H9 (cell line): ENCODE measurements around the gene CACNB2. TPM values are rescaled to one million over a fixed set of nuclear protein-coding genes. Genes with fewer than 3 reads are reported as not detected.

Experiments
- DNase-seq: peaks from one replicate; pipeline ENCODE4 v3.0.0-alpha.2; 2017
- H2AFZ ChIP-seq: one replicate; pipeline ENCODE4 v1.6.1; 2013; ENCODE audit warnings: mild to moderate bottlenecking, low read length, control low read depth, moderate library complexity
- H2AK5ac ChIP-seq: 2 replicates; pipeline ENCODE4 v1.6.1; 2013; ENCODE audit warnings: low read length, control low read depth, mixed read lengths; ENCODE audit not compliant: insufficient read length
- H2BK120ac ChIP-seq: one replicate; pipeline ENCODE4 v1.6.1; 2013; ENCODE audit warnings: low read depth, mild to moderate bottlenecking, low read length, control low read depth, inconsistent platforms; ENCODE audit not compliant: poor library complexity, severe bottlenecking
- H2BK12ac ChIP-seq: 2 replicates; pipeline ENCODE4 v1.6.1; 2013; ENCODE audit warnings: low read length, control low read depth, mixed read lengths, low read depth; ENCODE audit not compliant: insufficient read length
- H2BK15ac ChIP-seq: 2 replicates; pipeline ENCODE4 v1.6.1; 2013; ENCODE audit warnings: low read depth, low read length, control low read depth
- H2BK20ac ChIP-seq: one replicate; pipeline ENCODE4 v1.6.1; 2013; ENCODE audit warnings: low read depth, mild to moderate bottlenecking, low read length, control low read depth, inconsistent platforms; ENCODE audit not compliant: poor library complexity, severe bottlenecking
- H2BK5ac ChIP-seq: 2 replicates; pipeline ENCODE4 v1.6.1; 2013; ENCODE audit warnings: low read length, control low read depth, mixed read lengths; ENCODE audit not compliant: insufficient read length
- H3K14ac ChIP-seq: 2 replicates; pipeline ENCODE4 v1.6.1; 2013; ENCODE audit warnings: low read length, control low read depth; ENCODE audit not compliant: insufficient read depth
- H3K18ac ChIP-seq: 2 replicates; pipeline ENCODE4 v1.6.1; 2013; ENCODE audit warnings: low read depth, mild to moderate bottlenecking, mixed read lengths, low read length, control low read depth; ENCODE audit not compliant: insufficient read length
- H3K23ac ChIP-seq: 2 replicates; pipeline ENCODE4 v1.6.1; 2013; ENCODE audit warnings: low read length, control low read depth, mixed read lengths, low read depth; ENCODE audit not compliant: insufficient read length
- H3K23me2 ChIP-seq: 2 replicates; pipeline ENCODE4 v1.6.1; 2013; ENCODE audit warnings: low read depth, mild to moderate bottlenecking, mixed read lengths, low read length, control low read depth; ENCODE audit not compliant: insufficient read length, poor library complexity, severe bottlenecking
- H3K27ac ChIP-seq: 2 replicates; pipeline ENCODE4 v1.5.1; 2013; ENCODE audit warnings: low read length, control low read depth, mixed read lengths, low read depth; ENCODE audit not compliant: insufficient read length
- H3K27me3 ChIP-seq: 2 replicates; pipeline ENCODE4 v1.6.1; 2013; ENCODE audit warnings: low read length, control low read depth, inconsistent platforms; ENCODE audit not compliant: insufficient read depth
- H3K4ac ChIP-seq: 2 replicates; pipeline ENCODE4 v1.6.1; 2013; ENCODE audit warnings: low read depth, mild to moderate bottlenecking, control low read depth, inconsistent platforms, low read length, moderate library complexity
- H3K4me1 ChIP-seq: 2 replicates; pipeline ENCODE4 v1.6.1; 2013; ENCODE audit warnings: low read length, control low read depth, inconsistent platforms; ENCODE audit not compliant: insufficient read depth
- H3K4me2 ChIP-seq: 2 replicates; pipeline ENCODE4 v1.6.1; 2013; ENCODE audit warnings: low read length, control low read depth, mixed read lengths; ENCODE audit not compliant: insufficient read length, insufficient read depth
- H3K56ac ChIP-seq: 2 replicates; pipeline ENCODE4 v1.6.1; 2013; ENCODE audit warnings: low read depth, mild to moderate bottlenecking, mixed read lengths, low read length, control low read depth; ENCODE audit not compliant: insufficient read length
- H3K79me1 ChIP-seq: 2 replicates; pipeline ENCODE4 v1.6.1; 2013; ENCODE audit warnings: low read depth, mild to moderate bottlenecking, moderate library complexity, low read length, control low read depth, inconsistent platforms; ENCODE audit not compliant: insufficient read depth, poor library complexity, severe bottlenecking
- H3K79me2 ChIP-seq: 2 replicates; pipeline ENCODE4 v1.6.1; 2013; ENCODE audit warnings: low read length, control low read depth, inconsistent platforms; ENCODE audit not compliant: insufficient read depth
- H3K9ac ChIP-seq: 2 replicates; pipeline ENCODE4 v1.6.1; 2013; ENCODE audit warnings: low read length, control low read depth, mixed read lengths; ENCODE audit not compliant: insufficient read length; ENCODE audit errors: extremely low read depth
- H3K9me3 ChIP-seq: one replicate; pipeline ENCODE4 v1.6.1; 2013; ENCODE audit warnings: low read depth, low read length, inconsistent platforms; ENCODE audit not compliant: control insufficient read depth
- H3T11ph ChIP-seq: one replicate; pipeline ENCODE4 v1.6.1; 2013; ENCODE audit warnings: mild to moderate bottlenecking, low read length, control low read depth, inconsistent platforms
- H4K20me1 ChIP-seq: one replicate; pipeline ENCODE4 v1.6.1; 2013; ENCODE audit not compliant: control insufficient read depth, insufficient read length, insufficient read depth
- H4K5ac ChIP-seq: 2 replicates; pipeline ENCODE4 v1.6.1; 2013; ENCODE audit warnings: low read depth, mild to moderate bottlenecking, mixed read lengths, low read length, control low read depth; ENCODE audit not compliant: insufficient read length
- H4K8ac ChIP-seq: replicated peaks from 2 replicates; pipeline ENCODE4 v1.6.1; 2013; ENCODE audit warnings: low read length, control low read depth, mixed read lengths, low read depth; ENCODE audit not compliant: insufficient read length
- H4K91ac ChIP-seq: 2 replicates; pipeline ENCODE4 v1.6.1; 2013; ENCODE audit warnings: low read depth, mild to moderate bottlenecking, moderate library complexity, mixed read lengths, low read length, control low read depth; ENCODE audit not compliant: insufficient read length
- H3K27ac Mint-ChIP-seq, 3 experiments: 2 replicates in 2 of 3; 3 replicates in 1 of 3; pipeline ENCODE4 v1.8.0; 2020 to 2021; ENCODE audit warnings: mixed read lengths in 3 of 3, mild to moderate bottlenecking in 1 of 3, moderate library complexity in 1 of 3
- H3K27me3 Mint-ChIP-seq: 2 replicates; pipeline ENCODE4 v1.8.0; 2021; ENCODE audit warnings: low read depth, mild to moderate bottlenecking, moderate library complexity, mixed read lengths
- H3K36me3 Mint-ChIP-seq, 3 experiments: 2 replicates in 2 of 3; 3 replicates in 1 of 3; pipeline ENCODE4 v1.8.0; 2020 to 2021; ENCODE audit warnings: low read depth in 3 of 3, mixed read lengths in 3 of 3; ENCODE audit not compliant: insufficient read depth in 1 of 3
- H3K4me1 Mint-ChIP-seq, 2 experiments: 2 replicates each; pipeline ENCODE4 v1.8.0; 2020; ENCODE audit warnings: mixed read lengths in 2 of 2
- H3K4me3 Mint-ChIP-seq, 2 experiments: 2 replicates in 1 of 2; 3 replicates in 1 of 2; pipeline ENCODE4 v1.8.0; 2020 to 2021; ENCODE audit warnings: mild to moderate bottlenecking in 2 of 2, mixed read lengths in 2 of 2, moderate library complexity in 1 of 2
- H3K9me3 Mint-ChIP-seq, 2 experiments: 2 replicates in 1 of 2; 3 replicates in 1 of 2; pipeline ENCODE4 v1.8.0; 2020; ENCODE audit warnings: mild to moderate bottlenecking in 2 of 2, mixed read lengths in 2 of 2, moderate library complexity in 1 of 2
- whole genome bisulfite sequencing: extraction: QIAGEN DNeasy Blood & Tissue Kit; methylation state at CpG from one replicate; pipeline ENCODE4 v1.1.7; 2013; ENCODE audit warnings: missing lambda C conversion rate, low lambda C conversion rate, mixed read lengths; ENCODE audit not compliant: insufficient read length; ENCODE audit errors: extremely low coverage; 5-methylcytosine and 5-hydroxymethylcytosine counted together
- total RNA-seq: library from RNA; stranded (reverse); gene quantifications from 2 replicates; pipeline ENCODE4 v1.2.1, GENCODE V29; 2021
- TF ChIP-seq, protein P1 (sequence below): fragments of 200-600 bp; sonication (generic); conservative IDR thresholded peaks from 3 replicates; pipeline ENCODE4 v1.8.0; 2021; ENCODE audit warnings: antibody characterized with exemption, mild to moderate bottlenecking

CACNB2 gene
- total RNA-seq, 1 experiment from 2014 or later: 2.6 TPM

DNA sequence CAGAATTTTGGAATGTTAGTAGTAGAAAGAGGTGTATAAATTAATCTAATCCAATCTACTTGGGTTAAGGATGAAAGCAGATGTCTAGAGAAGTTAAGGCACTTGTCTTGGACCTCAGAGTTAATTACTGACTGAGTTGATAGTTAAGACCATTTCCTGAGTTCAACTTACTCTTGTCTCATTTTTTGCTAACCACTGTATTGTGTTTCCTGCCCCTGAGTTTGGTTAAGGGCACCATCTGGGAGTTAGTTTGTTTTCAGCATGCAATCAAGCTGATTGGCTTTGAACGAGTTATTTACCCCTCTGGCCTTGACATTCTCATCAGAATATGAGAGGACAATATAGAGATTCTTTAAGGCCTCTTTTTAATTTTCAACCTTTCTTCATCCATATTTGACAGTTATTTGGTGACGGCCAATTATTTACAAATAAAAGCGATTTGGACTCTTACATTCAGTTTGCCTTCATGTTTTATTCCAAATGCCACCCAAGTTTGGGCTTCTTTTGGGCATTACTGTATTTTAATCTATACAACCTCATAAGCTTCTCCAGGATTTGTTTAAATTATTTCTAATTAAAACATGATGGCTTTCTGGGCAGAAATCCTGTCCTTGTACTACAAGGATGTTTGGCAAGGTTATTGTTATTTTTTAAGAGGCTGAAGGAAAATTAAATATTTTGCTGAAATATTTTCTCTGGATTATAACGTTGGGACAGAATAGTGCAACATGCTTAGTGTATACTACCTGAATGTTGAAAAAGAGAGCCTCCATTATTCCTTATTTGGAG lies 225.0 kb downstream of the CACNB2 start:
- Histone ChIP-seq H2BK120ac (no peak overlapping the region), H3K23me2 (no peaks in the 10 kb centered on the region)

More for the DNA sequence above, 225.0 kb downstream of the CACNB2 start:
- Histone ChIP-seq H4K5ac (no peak overlapping the region), H3K9ac (no peak overlapping the region), H2BK12ac (no peak overlapping the region), H3T11ph (no peak overlapping the region), H2BK15ac (no peak overlapping the region), H3K79me1 (no peaks in the 10 kb centered on the region), H3K27me3 (no peaks in the 10 kb centered on the region), H2BK20ac (no peak overlapping the region), H3K4ac (no peak overlapping the region), H4K8ac (no peak overlapping the region), H3K14ac (no peak overlapping the region), H2BK5ac (no peak overlapping the region), H4K20me1 (no peaks in the 10 kb centered on the region), H3K79me2 (no peaks in the 10 kb centered on the region), H3K23ac (no peak overlapping the region), H3K4me2 (no peak overlapping the region), H2AFZ (no peak overlapping the region), H3K18ac (no peak overlapping the region), H3K27ac (no peak overlapping the region), H4K91ac (no peak overlapping the region), H3K9me3 (no peaks in the 10 kb centered on the region), H3K4me1 (no peaks in the 10 kb centered on the region; the same call in 1 of the 2 replicates), H3K56ac (no peak overlapping the region), H2AK5ac (no peak overlapping the region)
- no peak for DNase-seq
- no peak overlapping the region for H3K4me3 Mint-ChIP-seq
- H3K4me1 Mint-ChIP-seq: no peaks in the 10 kb centered on the region
- H3K9me3 Mint-ChIP-seq: no peaks in the 10 kb centered on the region
- no peak overlapping the region for H3K27ac Mint-ChIP-seq
- H3K27me3 Mint-ChIP-seq: no peaks in the 10 kb centered on the region
- TF ChIP-seq, protein P1, sequence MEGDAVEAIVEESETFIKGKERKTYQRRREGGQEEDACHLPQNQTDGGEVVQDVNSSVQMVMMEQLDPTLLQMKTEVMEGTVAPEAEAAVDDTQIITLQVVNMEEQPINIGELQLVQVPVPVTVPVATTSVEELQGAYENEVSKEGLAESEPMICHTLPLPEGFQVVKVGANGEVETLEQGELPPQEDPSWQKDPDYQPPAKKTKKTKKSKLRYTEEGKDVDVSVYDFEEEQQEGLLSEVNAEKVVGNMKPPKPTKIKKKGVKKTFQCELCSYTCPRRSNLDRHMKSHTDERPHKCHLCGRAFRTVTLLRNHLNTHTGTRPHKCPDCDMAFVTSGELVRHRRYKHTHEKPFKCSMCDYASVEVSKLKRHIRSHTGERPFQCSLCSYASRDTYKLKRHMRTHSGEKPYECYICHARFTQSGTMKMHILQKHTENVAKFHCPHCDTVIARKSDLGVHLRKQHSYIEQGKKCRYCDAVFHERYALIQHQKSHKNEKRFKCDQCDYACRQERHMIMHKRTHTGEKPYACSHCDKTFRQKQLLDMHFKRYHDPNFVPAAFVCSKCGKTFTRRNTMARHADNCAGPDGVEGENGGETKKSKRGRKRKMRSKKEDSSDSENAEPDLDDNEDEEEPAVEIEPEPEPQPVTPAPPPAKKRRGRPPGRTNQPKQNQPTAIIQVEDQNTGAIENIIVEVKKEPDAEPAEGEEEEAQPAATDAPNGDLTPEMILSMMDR: no peak
- no CpG with 5 or more reads among the region's 4 CpGs for WGBS
- H3K36me3 Mint-ChIP-seq: no peaks in the 10 kb centered on the region
